Naive thymus-derived CD4-positive, alpha-beta T cell (primary cell): ENCODE results near the gene ISCA1. TPM values are rescaled to one million over a fixed set of nuclear protein-coding genes. Genes with fewer than 3 reads are reported as not detected.

Source experiments
- ATAC-seq: fragments of 150-1000 bp; cut with Tn5 transposase; 2 replicates; pipeline ENCODE4 v1.10.0; 2021; ENCODE audit warnings: mild to moderate bottlenecking, moderate library complexity
- CTCF ChIA-PET: fragments of 350-600 bp; sonication (Branson Sonifier 250); formaldehyde crosslinking; loops from one replicate; lab custom pipeline; 2021; ENCODE audit warnings: antibody characterized with exemption; lab: Charles Lee
- POLR2A ChIA-PET: fragments of 350-600 bp; sonication (Branson Sonifier 250); formaldehyde crosslinking; loops from one replicate; lab custom pipeline; 2021; ENCODE audit warnings: antibody characterized with exemption, inconsistent platforms; lab: Charles Lee
- DNase-seq, 9 donors: peaks; one replicate each; pipeline versions ENCODE4 v3.0.0 to v3.0.0-alpha.2; 2020 to 2022; ENCODE audit warnings: mixed read lengths in 1 of 9
- H3K27ac ChIP-seq: one replicate; pipeline ENCODE4 v1.7.0; 2013; ENCODE audit warnings: mild to moderate bottlenecking, low read depth, low read length, moderate library complexity
- H3K27me3 ChIP-seq, 2 donors: one replicate each; pipeline ENCODE4 v1.7.0; 2013; ENCODE audit warnings: low read length in 2 of 2, mild to moderate bottlenecking in 2 of 2, moderate library complexity in 2 of 2; ENCODE audit not compliant: control insufficient read depth in 2 of 2, insufficient read depth in 2 of 2
- H3K36me3 ChIP-seq, 3 experiments: 1 replicate in 2 of 3; 2 replicates in 1 of 3; pipeline ENCODE4 v1.7.0; 2013; ENCODE audit warnings: low read length in 3 of 3, mild to moderate bottlenecking in 3 of 3, moderate library complexity in 1 of 3; ENCODE audit not compliant: insufficient read depth in 3 of 3, control insufficient read depth in 2 of 3
- H3K4me1 ChIP-seq, 2 donors: one replicate each; pipeline ENCODE4 v1.7.0; 2013; ENCODE audit warnings: low read length in 2 of 2, mild to moderate bottlenecking in 2 of 2, moderate library complexity in 1 of 2; ENCODE audit not compliant: control insufficient read depth in 2 of 2, insufficient read depth in 2 of 2
- H3K4me3 ChIP-seq: 2 replicates; pipeline ENCODE4 v1.7.0; 2013; ENCODE audit warnings: mild to moderate bottlenecking, low read length
- H3K9me3 ChIP-seq, 3 experiments: 1 replicate in 2 of 3; 2 replicates in 1 of 3; pipeline ENCODE4 v1.7.0; 2013; ENCODE audit warnings: low read length in 3 of 3; ENCODE audit not compliant: control insufficient read depth in 2 of 3
- H3K27ac Mint-ChIP-seq, 9 donors: one replicate each; pipeline ENCODE4 v1.8.0; 2020 to 2022; ENCODE audit warnings: mixed read lengths in 9 of 9, mild to moderate bottlenecking in 8 of 9, moderate library complexity in 5 of 9, inconsistent platforms in 2 of 9
- H3K27me3 Mint-ChIP-seq, 5 donors: one replicate each; pipeline ENCODE4 v1.8.0; 2021 to 2022; ENCODE audit warnings: mixed read lengths in 5 of 5, mild to moderate bottlenecking in 1 of 5
- H3K36me3 Mint-ChIP-seq, 5 donors: one replicate each; pipeline ENCODE4 v1.8.0; 2020 to 2022; ENCODE audit warnings: mixed read lengths in 5 of 5, mild to moderate bottlenecking in 3 of 5, inconsistent platforms in 1 of 5
- H3K4me1 Mint-ChIP-seq, 7 donors: one replicate each; pipeline ENCODE4 v1.8.0; 2020 to 2022; ENCODE audit warnings: mixed read lengths in 7 of 7, mild to moderate bottlenecking in 3 of 7, inconsistent platforms in 1 of 7
- H3K4me3 Mint-ChIP-seq, 10 donors: one replicate each; pipeline ENCODE4 v1.8.0; 2020 to 2022; ENCODE audit warnings: mild to moderate bottlenecking in 10 of 10, mixed read lengths in 10 of 10, moderate library complexity in 6 of 10, inconsistent platforms in 2 of 10
- H3K9me3 Mint-ChIP-seq, 11 donors: one replicate each; pipeline ENCODE4 v1.8.0; 2020 to 2022; ENCODE audit warnings: mixed read lengths in 11 of 11, mild to moderate bottlenecking in 4 of 11, inconsistent platforms in 1 of 11, moderate library complexity in 1 of 11
- intact Hi-C, 2 donors: fragments of 100-400 bp; cut with micrococcal nuclease; formaldehyde crosslinking; loops; one replicate each; pipeline ENCODE4 v1.15.1; 2023
- polyA plus RNA-seq, 2 donors: library from polyadenylated mRNA; unstranded; fragments of 300-500 nt; fragmentation: Illumina TruSeq; gene quantifications; one replicate each; pipeline ENCODE4 v1.2.3, GENCODE V29; 2021
- total RNA-seq, 6 experiments: library from RNA in 5 of 6; stranded (reverse) in 5 of 6; gene quantifications; 1 replicate in 5 of 6; 2 replicates in 1 of 6; pipeline ENCODE4 v1.2.3 and lab custom pipeline; 2021 to 2026

The ISCA1 gene
- total and polyA plus RNA-seq, 7 experiments from 2014 or later, result 26.3 to 62.3 (median 38.4) TPM

DNA sequence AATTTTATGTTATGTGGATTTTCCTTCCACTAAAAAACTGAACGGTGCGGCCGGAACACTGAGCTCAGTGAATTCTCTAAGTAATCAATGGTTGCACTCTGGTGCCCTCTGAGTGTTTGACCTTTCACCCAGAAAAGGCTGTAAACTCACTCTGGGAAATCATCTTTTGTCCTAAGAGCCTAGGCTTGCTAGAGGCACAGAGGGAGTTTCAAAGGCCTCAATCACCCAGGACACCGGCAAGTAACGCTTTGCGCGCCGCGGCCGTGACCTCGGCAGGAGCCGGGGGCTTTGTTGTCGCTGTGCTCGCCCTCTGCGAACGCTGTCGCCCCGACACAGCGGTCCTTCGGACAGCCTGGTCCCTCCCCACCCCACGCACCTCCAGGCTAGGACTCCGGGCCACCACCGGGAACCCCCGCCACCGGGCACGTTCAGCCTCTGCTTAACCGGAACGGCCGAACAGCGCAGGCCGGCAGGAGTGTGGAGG, 703 bp downstream of the ISCA1 start:
- Mint-ChIP-seq H3K27ac (peak overlapping the region; percentile 55 to 98 (median 92)), H3K27me3 (no peaks in the 10 kb centered on the region), H3K9me3 (no peaks in the 10 kb centered on the region), H3K4me1 (peaks cover 33 to 60% (median 52%) of the 10 kb centered on the region in 7 donors), H3K4me3 (peak overlapping the region; percentile 85 to 98 (median 94)), H3K36me3 (peaks cover 0 to 3% (median 0%) of the 10 kb centered on the region in 5 donors)
- H3K27ac ChIP-seq, result peak overlapping the region; percentile 99
- peaks cover 14 to 17% of the 10 kb centered on the region in 2 donors for H3K4me1 ChIP-seq
- ATAC-seq (no peak), DNase-seq (peak in 1 of 9 donors; percentile 11)
- intact Hi-C loops, result loop anchor here (1.0 to 10.0 kb wide), 12 partner anchors 21 to 1693 kb away; partner anchors contain the start of genes CDK20 (in 2 of the 2), GAS1 (in 1 of the 2), NAA35 (in 1 of the 2) and TUT7 (in 1 of the 2)
- peaks cover 0 to 8% (median 0%) of the 10 kb centered on the region in 3 experiments for H3K36me3 ChIP-seq
- H3K27me3 ChIP-seq, result no peaks in the 10 kb centered on the region
- H3K9me3 ChIP-seq, result no peaks in the 10 kb centered on the region
- ChIA-PET CTCF (no interaction called here), POLR2A (interaction anchor here (1.0 to 1.6 kb wide), 5 partner anchors 18 to 74 kb away, joined by 3 to 5 read pairs (median 4); no protein-coding TSS in a partner anchor)
- H3K4me3 ChIP-seq, result peak overlapping the region; percentile 89

GRCh38 chr9:86280580-86280979, 1.8 kb downstream of the ISCA1 start:
- H3K4me3 ChIP-seq, result no peak overlapping the region
- peak overlapping the region in 4 of 9 donors; percentile 41 to 97 (median 91) for H3K27ac Mint-ChIP-seq
- ATAC-seq, result no peak

DNA sequence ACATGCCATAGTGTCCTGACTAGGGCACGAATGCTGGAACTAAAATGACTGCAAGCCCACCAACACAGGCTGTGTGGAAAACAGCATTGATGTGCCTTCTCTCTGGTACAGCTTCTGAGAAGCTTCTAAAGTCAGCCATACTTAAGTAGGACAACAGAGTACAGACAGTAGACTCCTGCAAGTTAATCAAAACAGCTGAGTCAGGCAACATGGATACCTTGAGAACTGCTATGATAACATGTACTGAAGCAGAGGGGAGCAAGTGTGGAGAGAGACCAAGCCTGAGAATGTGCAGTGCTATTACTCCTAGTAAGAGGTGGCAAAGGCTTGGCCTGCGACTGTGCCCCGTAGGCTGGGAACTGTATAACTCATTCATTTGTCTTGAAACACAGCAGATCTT, 2.5 kb downstream of the ISCA1 start:
- Mint-ChIP-seq H3K27me3 (no peaks in the 10 kb centered on the region), H3K4me3 (peak overlapping the region; percentile 48 to 92 (median 76)), H3K27ac (peak overlapping the region in 6 of 9 donors; percentile 22 to 78 (median 31)), H3K36me3 (peaks cover 0 to 3% (median 2%) of the 10 kb centered on the region in 5 donors), H3K4me1 (peaks cover 36 to 68% (median 58%) of the 10 kb centered on the region in 7 donors), H3K9me3 (no peaks in the 10 kb centered on the region)
- Histone ChIP-seq H3K9me3 (no peaks in the 10 kb centered on the region), H3K27me3 (no peaks in the 10 kb centered on the region), H3K27ac (no peak overlapping the region), H3K36me3 (peaks cover 0 to 8% (median 0%) of the 10 kb centered on the region in 3 experiments), H3K4me3 (no peak overlapping the region), H3K4me1 (peaks cover 14 to 17% of the 10 kb centered on the region in 2 donors)
- ChIA-PET CTCF (no interaction called here), POLR2A (no interaction called here)
- DNase-seq (no peak), ATAC-seq (no peak)
- intact Hi-C loops, result loop anchor here in 1 of 2 donors (5.0 to 10.0 kb wide), 2 partner anchors 473 to 1695 kb away; partner anchors contain the start of gene CDK20

More at GRCh38 chr9:86280580-86280979, 1.8 kb downstream of the ISCA1 start:
- Mint-ChIP-seq H3K36me3 (peaks cover 0 to 3% (median 1%) of the 10 kb centered on the region in 5 donors), H3K4me1 (peaks cover 33 to 61% (median 53%) of the 10 kb centered on the region in 7 donors), H3K27me3 (no peaks in the 10 kb centered on the region), H3K9me3 (no peaks in the 10 kb centered on the region), H3K4me3 (peak overlapping the region; percentile 9 to 98 (median 94))
- CTCF ChIA-PET, result no interaction called here
- Histone ChIP-seq H3K9me3 (no peaks in the 10 kb centered on the region), H3K27ac (no peak overlapping the region), H3K36me3 (peaks cover 0 to 8% (median 0%) of the 10 kb centered on the region in 3 experiments), H3K27me3 (no peaks in the 10 kb centered on the region), H3K4me1 (peaks cover 14 to 17% of the 10 kb centered on the region in 2 donors)
- intact Hi-C loops, result loop anchor here in 1 of 2 donors (5.0 to 10.0 kb wide), 2 partner anchors 473 to 1694 kb away; partner anchors contain the start of gene CDK20
- POLR2A ChIA-PET, result no interaction called here
- no peak for DNase-seq

- intact Hi-C loops, result no loop called here
- ATAC-seq, result no peak
- Mint-ChIP-seq H3K4me1 (peaks cover 31 to 69% (median 57%) of the 10 kb centered on the region in 7 donors), H3K27me3 (no peaks in the 10 kb centered on the region), H3K9me3 (no peaks in the 10 kb centered on the region), H3K36me3 (peaks cover 4 to 25% (median 13%) of the 10 kb centered on the region in 5 donors), H3K4me3 (no peak overlapping the region), H3K27ac (peak overlapping the region in 1 of 9 donors; percentile 9)
- peaks cover 10 to 14% of the 10 kb centered on the region in 2 donors for H3K4me1 ChIP-seq
- H3K27ac ChIP-seq, result no peak overlapping the region
- peaks cover 0 to 23% (median 11%) of the 10 kb centered on the region in 3 experiments for H3K36me3 ChIP-seq
- H3K4me3 ChIP-seq, result no peak overlapping the region
- DNase-seq, result no peak
- CTCF ChIA-PET, result no interaction called here
- H3K27me3 ChIP-seq, result no peaks in the 10 kb centered on the region
- no peaks in the 10 kb centered on the region for H3K9me3 ChIP-seq
- POLR2A ChIA-PET, result interaction anchor here (0.8 kb wide), 1 partner anchor 77 kb away, joined by 3 read pairs; no protein-coding TSS in a partner anchor
Measured at GRCh38 chr9:86277072-86277471, 5.3 kb downstream of the ISCA1 start.

GRCh38 chr9:86275962-86276361, 6.4 kb downstream of the ISCA1 start:
- ChIA-PET CTCF (interaction anchor here (0.6 kb wide), 1 partner anchor 1475 kb away, joined by 3 read pairs; no protein-coding TSS in a partner anchor), POLR2A (no interaction called here)
- no peaks in the 10 kb centered on the region for H3K9me3 ChIP-seq
- Mint-ChIP-seq H3K36me3 (peaks cover 4 to 36% (median 24%) of the 10 kb centered on the region in 5 donors), H3K4me3 (peak overlapping the region in 1 of 10 donors; percentile 43), H3K4me1 (peaks cover 28 to 65% (median 51%) of the 10 kb centered on the region in 7 donors), H3K27ac (no peak overlapping the region), H3K9me3 (no peaks in the 10 kb centered on the region), H3K27me3 (no peaks in the 10 kb centered on the region)
- H3K4me1 ChIP-seq, result peaks cover 4 to 7% of the 10 kb centered on the region in 2 donors
- no peak for ATAC-seq
- intact Hi-C loops, result no loop called here
- peaks cover 5 to 29% (median 16%) of the 10 kb centered on the region in 3 experiments for H3K36me3 ChIP-seq
- DNase-seq, result no peak
- H3K27ac ChIP-seq, result no peak overlapping the region
- H3K27me3 ChIP-seq, result no peaks in the 10 kb centered on the region
- H3K4me3 ChIP-seq, result no peak overlapping the region

GRCh38 chr9:86274821-86275643, 7.3 kb downstream of the ISCA1 start:
- POLR2A ChIA-PET, result no interaction called here
- Histone ChIP-seq H3K27me3 (no peaks in the 10 kb centered on the region), H3K4me1 (peaks cover 0 to 3% of the 10 kb centered on the region in 2 donors), H3K36me3 (peaks cover 5 to 29% (median 16%) of the 10 kb centered on the region in 3 experiments), H3K4me3 (no peak overlapping the region), H3K9me3 (no peaks in the 10 kb centered on the region), H3K27ac (no peak overlapping the region)
- Mint-ChIP-seq H3K27ac (peak overlapping the region in 1 of 9 donors; percentile 46), H3K9me3 (no peaks in the 10 kb centered on the region), H3K36me3 (peaks cover 4 to 36% (median 24%) of the 10 kb centered on the region in 5 donors), H3K4me1 (peaks cover 21 to 55% (median 44%) of the 10 kb centered on the region in 7 donors), H3K4me3 (peak overlapping the region in 1 of 10 donors; percentile 43), H3K27me3 (no peaks in the 10 kb centered on the region)
- ATAC-seq (no peak), DNase-seq (no peak)
- CTCF ChIA-PET, result no interaction called here
- intact Hi-C loops, result no loop called here
